Stomach (tissue), 4 donors: ENCODE measurements around the gene MCC.

ENCODE experiments used
- CTCF ChIP-seq, 7 experiments: fragments of 450-650 bp in 4 of 7; fragments of 200-600 bp in 3 of 7; sonication (generic) in 3 of 7; IDR thresholded peaks; one replicate each; pipeline ENCODE4 v1.5.1; 2016 to 2019; ENCODE audit warnings: antibody characterized with exemption in 7 of 7, control low read depth in 2 of 7, mild to moderate bottlenecking in 1 of 7
- EP300 ChIP-seq: sonication (generic); formaldehyde crosslinking; IDR thresholded peaks from one replicate; pipeline ENCODE4 v1.6.1; 2017; ENCODE audit warnings: antibody characterized with exemption
- POLR2A ChIP-seq, 4 donors: fragments of 450-650 bp; IDR thresholded peaks; one replicate each; pipeline ENCODE4 v1.6.1; 2016; ENCODE audit warnings: antibody characterized with exemption in 4 of 4, control low read depth in 2 of 4, mild to moderate bottlenecking in 1 of 4, moderate library complexity in 1 of 4

GRCh38 chr5:113213551-113214425 lies 274.5 kb downstream of the MCC start:
- no peak for TF ChIP-seq CTCF (IDR thresholded peaks at IDR 0.05)
- no peak for TF ChIP-seq POLR2A (IDR thresholded peaks at IDR 0.05)
- TF ChIP-seq EP300, result no peak
